GM21390 (cell line): ENCODE results near the gene KCNN3.

Experiments
- ATAC-seq: cut with Tn5 transposase; IDR thresholded peaks from one replicate; pipeline ENCODE4 v1.9.1; 2021; ENCODE audit not compliant: unreplicated experiment

The KCNN3 gene

GRCh38 chr1:154774175-154774855 is 95.8 kb downstream of the KCNN3 start:
- no peak for ATAC-seq

GRCh38 chr1:154773551-154773950 is 96.5 kb downstream of the KCNN3 start:
- ATAC-seq = no peak

- ATAC-seq = no peak
Observed at GRCh38 chr1:154772606-154773506, 97.2 kb downstream of the KCNN3 start.

- ATAC-seq = no peak
Observed at GRCh38 chr1:154772056-154772455, 98.0 kb downstream of the KCNN3 start.

- no peak for ATAC-seq
Observed at GRCh38 chr1:154770897-154771594, 99.0 kb downstream of the KCNN3 start.

- ATAC-seq = no peak
Observed at GRCh38 chr1:154769193-154769895, 100.7 kb downstream of the KCNN3 start.

- ATAC-seq = no peak
Observed at GRCh38 chr1:154768456-154769125, 101.5 kb downstream of the KCNN3 start.

- no peak for ATAC-seq
Observed at GRCh38 chr1:154767315-154768240, 102.5 kb downstream of the KCNN3 start.

GRCh38 chr1:154765970-154766369 is 104.1 kb downstream of the KCNN3 start:
- no peak for ATAC-seq

- no peak for ATAC-seq
Observed at GRCh38 chr1:154764773-154765172, 105.3 kb downstream of the KCNN3 start.

- ATAC-seq = no peak
Observed at GRCh38 chr1:154764181-154764580, 105.9 kb downstream of the KCNN3 start.

- no peak for ATAC-seq
Observed at GRCh38 chr1:154760469-154760933, 109.6 kb downstream of the KCNN3 start.

GRCh38 chr1:154759793-154760192 is 110.3 kb downstream of the KCNN3 start:
- ATAC-seq = no peak

GRCh38 chr1:154759196-154759595 is 110.9 kb downstream of the KCNN3 start:
- no peak for ATAC-seq

- no peak for ATAC-seq
Observed at GRCh38 chr1:154758346-154758745, 111.7 kb downstream of the KCNN3 start.

GRCh38 chr1:154756793-154757548 is 113.1 kb downstream of the KCNN3 start:
- ATAC-seq = no peak

GRCh38 chr1:154755858-154756730 is 114.0 kb downstream of the KCNN3 start:
- no peak for ATAC-seq

GRCh38 chr1:154753426-154753825 is 116.7 kb downstream of the KCNN3 start:
- no peak for ATAC-seq
